ENCODE results near the gene BORCS5. TPM values are rescaled to one million over a fixed set of nuclear protein-coding genes. Genes with fewer than 3 reads are reported as not detected.

Gene BORCS5
- total RNA-seq, 1 experiment from 2014 or later = 13.9 TPM

DNA sequence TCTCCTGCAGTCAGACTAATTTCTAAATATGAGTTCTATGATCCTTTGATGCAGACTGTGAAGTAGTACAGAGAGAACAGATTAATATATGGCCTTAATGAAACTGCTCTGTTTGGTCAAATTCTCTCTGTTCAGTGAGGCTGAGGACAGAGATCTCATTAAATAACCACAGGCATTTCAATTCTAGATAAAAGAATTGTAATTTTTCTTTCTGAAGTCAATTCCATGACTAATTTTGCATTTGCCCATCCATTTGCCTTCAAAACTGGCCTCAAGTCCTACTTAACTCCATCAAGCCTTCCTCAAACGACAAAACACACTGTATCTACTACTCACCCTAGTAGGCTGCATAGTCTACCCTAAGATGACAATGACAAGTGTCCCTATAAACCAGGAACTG is 138.7 kb downstream of the BORCS5 start:
- no peak overlapping the region for H3K23ac ChIP-seq (ENCODE audit: insufficient read length, low read depth, low read length)
- WGBS (ENCODE audit: extremely low coverage, insufficient read length, low lambda C conversion rate) = no CpG with 5 or more reads among the region's 1 CpG
- no peak overlapping the region for H2BK20ac ChIP-seq (ENCODE audit: low read depth, low read length, poor library complexity, severe bottlenecking)
- H3K23me2 ChIP-seq (ENCODE audit: insufficient read length, low read depth, low read length, poor library complexity, severe bottlenecking) = no peaks in the 10 kb centered on the region
- no peak overlapping the region for H4K91ac ChIP-seq (ENCODE audit: insufficient read length, low read depth, low read length)
- Mint-ChIP-seq H3K4me1 (peaks cover 22 to 29% of the 10 kb centered on the region in 2 experiments), H3K27ac (peak overlapping the region in 1 of 3 experiments; percentile 10; a peak in 1 of 7 replicates), H3K4me3 (no peak overlapping the region), H3K36me3 (ENCODE audit: insufficient read depth in 1 of 3, low read depth in 3 of 3) (peaks cover 3 to 15% (median 11%) of the 10 kb centered on the region in 3 experiments; a peak in 5 of 7 replicates), H3K9me3 (no peaks in the 10 kb centered on the region), H3K27me3 (ENCODE audit: low read depth) (no peaks in the 10 kb centered on the region)
- peaks cover 3% of the 10 kb centered on the region; the same call in 1 of the 2 replicates for H3K79me2 ChIP-seq (ENCODE audit: insufficient read depth, low read length)
- no peak overlapping the region for H3K4me2 ChIP-seq (ENCODE audit: insufficient read depth, insufficient read length, low read length)
- H4K20me1 ChIP-seq (ENCODE audit: control insufficient read depth, insufficient read depth, insufficient read length) = no peaks in the 10 kb centered on the region
- no peak overlapping the region for H3K27ac ChIP-seq (ENCODE audit: insufficient read length, low read depth, low read length)
- H3T11ph ChIP-seq (ENCODE audit: low read length) = no peak overlapping the region
- H3K79me1 ChIP-seq (ENCODE audit: insufficient read depth, low read depth, low read length, poor library complexity, severe bottlenecking) = peaks cover 5% of the 10 kb centered on the region
- no peak overlapping the region for H2BK15ac ChIP-seq (ENCODE audit: low read depth, low read length)
- no peak overlapping the region for H3K4ac ChIP-seq (ENCODE audit: low read depth, low read length)
- no peaks in the 10 kb centered on the region for H3K9me3 ChIP-seq (ENCODE audit: control insufficient read depth, low read depth, low read length)
- no peak overlapping the region for H3K18ac ChIP-seq (ENCODE audit: insufficient read length, low read depth, low read length)
- H3K56ac ChIP-seq (ENCODE audit: insufficient read length, low read depth, low read length) = no peak overlapping the region
- no peak overlapping the region for H2AFZ ChIP-seq (ENCODE audit: low read length)
- no peak overlapping the region for H4K5ac ChIP-seq (ENCODE audit: insufficient read length, low read depth, low read length)
- no peaks in the 10 kb centered on the region for H3K27me3 ChIP-seq (ENCODE audit: insufficient read depth, low read length)
- H3K14ac ChIP-seq (ENCODE audit: insufficient read depth, low read length) = no peak overlapping the region
- H2AK5ac ChIP-seq (ENCODE audit: insufficient read length, low read length) = no peak overlapping the region
- no peak overlapping the region for H2BK120ac ChIP-seq (ENCODE audit: low read depth, low read length, poor library complexity, severe bottlenecking)
- H2BK12ac ChIP-seq (ENCODE audit: insufficient read length, low read depth, low read length) = no peak overlapping the region
- no peak for DNase-seq
- no peaks in the 10 kb centered on the region for H3K4me1 ChIP-seq (ENCODE audit: insufficient read depth, low read length)
- no peak overlapping the region for H2BK5ac ChIP-seq (ENCODE audit: insufficient read length, low read length)
- no peak overlapping the region for H3K9ac ChIP-seq (ENCODE audit: extremely low read depth, insufficient read length, low read length)
- TF ChIP-seq, protein P1, sequence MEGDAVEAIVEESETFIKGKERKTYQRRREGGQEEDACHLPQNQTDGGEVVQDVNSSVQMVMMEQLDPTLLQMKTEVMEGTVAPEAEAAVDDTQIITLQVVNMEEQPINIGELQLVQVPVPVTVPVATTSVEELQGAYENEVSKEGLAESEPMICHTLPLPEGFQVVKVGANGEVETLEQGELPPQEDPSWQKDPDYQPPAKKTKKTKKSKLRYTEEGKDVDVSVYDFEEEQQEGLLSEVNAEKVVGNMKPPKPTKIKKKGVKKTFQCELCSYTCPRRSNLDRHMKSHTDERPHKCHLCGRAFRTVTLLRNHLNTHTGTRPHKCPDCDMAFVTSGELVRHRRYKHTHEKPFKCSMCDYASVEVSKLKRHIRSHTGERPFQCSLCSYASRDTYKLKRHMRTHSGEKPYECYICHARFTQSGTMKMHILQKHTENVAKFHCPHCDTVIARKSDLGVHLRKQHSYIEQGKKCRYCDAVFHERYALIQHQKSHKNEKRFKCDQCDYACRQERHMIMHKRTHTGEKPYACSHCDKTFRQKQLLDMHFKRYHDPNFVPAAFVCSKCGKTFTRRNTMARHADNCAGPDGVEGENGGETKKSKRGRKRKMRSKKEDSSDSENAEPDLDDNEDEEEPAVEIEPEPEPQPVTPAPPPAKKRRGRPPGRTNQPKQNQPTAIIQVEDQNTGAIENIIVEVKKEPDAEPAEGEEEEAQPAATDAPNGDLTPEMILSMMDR (conservative IDR thresholded peaks at IDR 0.05) = no peak
- no peak overlapping the region for H4K8ac ChIP-seq (replicated peaks; ENCODE audit: insufficient read length, low read depth, low read length)

Measured in H9 (cell line).